Astrocyte (in vitro differentiated cells and primary cell): ENCODE data around the gene RYR2. TPM values are rescaled to one million over a fixed set of nuclear protein-coding genes. Genes with fewer than 3 reads are reported as not detected.

Experiments
- DNase-seq: peaks from one replicate; pipeline ENCODE4 v3.0.0-alpha.2; 2010; ENCODE audit warnings: low read depth
- FAIRE-seq: peaks from 2 replicates; lab custom pipeline; 2011; peaks lifted over from hg19 to GRCh38; lab: Jason Lieb, UNC
- H2AFZ ChIP-seq: 2 replicates; pipeline ENCODE4 v1.6.0; 2012; ENCODE audit warnings: low read depth, low read length, inconsistent platforms
- H3K27ac ChIP-seq: 2 replicates; pipeline ENCODE4 v1.5.1; 2011; ENCODE audit warnings: low read depth, low read length, inconsistent platforms
- H3K27me3 ChIP-seq: 2 replicates; pipeline ENCODE4 v1.6.0; 2011; ENCODE audit warnings: low read length, inconsistent platforms; ENCODE audit not compliant: insufficient read depth
- H3K36me3 ChIP-seq: 2 replicates; pipeline ENCODE4 v1.5.1; 2011; ENCODE audit warnings: low read length, inconsistent platforms; ENCODE audit not compliant: insufficient read depth
- H3K4me1 ChIP-seq: 2 replicates; pipeline ENCODE4 v1.5.1; 2011; ENCODE audit warnings: low read length, inconsistent platforms; ENCODE audit not compliant: insufficient read depth
- H3K4me2 ChIP-seq: 2 replicates; pipeline ENCODE4 v1.6.0; 2012; ENCODE audit warnings: low read length, inconsistent platforms
- H3K4me3 ChIP-seq: 2 replicates; pipeline ENCODE4 v1.5.1; 2011; ENCODE audit warnings: low read depth, mild to moderate bottlenecking, low read length, inconsistent platforms; ENCODE audit not compliant: insufficient read depth
- H3K79me2 ChIP-seq: 2 replicates; pipeline ENCODE4 v1.6.0; 2012; ENCODE audit warnings: mild to moderate bottlenecking, low read length, inconsistent platforms; ENCODE audit not compliant: insufficient read depth
- H3K9ac ChIP-seq: 2 replicates; pipeline ENCODE4 v1.6.0; 2012; ENCODE audit warnings: mild to moderate bottlenecking, low read length, inconsistent platforms
- H3K9me3 ChIP-seq: 2 replicates; pipeline ENCODE4 v1.5.1; 2012; ENCODE audit warnings: low read depth, mild to moderate bottlenecking, low read length, inconsistent platforms; ENCODE audit not compliant: insufficient read depth
- H4K20me1 ChIP-seq: 2 replicates; pipeline ENCODE4 v1.6.0; 2012; ENCODE audit warnings: low read length, inconsistent platforms; ENCODE audit not compliant: insufficient read depth
- H3K27ac Mint-ChIP-seq: one replicate; pipeline ENCODE4 v1.8.0; 2021; ENCODE audit warnings: mild to moderate bottlenecking, mixed read lengths; ENCODE audit not compliant: unreplicated experiment
- H3K27me3 Mint-ChIP-seq: one replicate; pipeline ENCODE4 v1.8.0; 2021; ENCODE audit warnings: low read depth, mixed read lengths; ENCODE audit not compliant: unreplicated experiment
- H3K36me3 Mint-ChIP-seq: one replicate; pipeline ENCODE4 v1.8.0; 2021; ENCODE audit warnings: low read depth, mixed read lengths; ENCODE audit not compliant: unreplicated experiment
- H3K4me1 Mint-ChIP-seq: one replicate; pipeline ENCODE4 v1.8.0; 2021; ENCODE audit warnings: low read depth, mixed read lengths; ENCODE audit not compliant: unreplicated experiment
- H3K4me3 Mint-ChIP-seq: one replicate; pipeline ENCODE4 v1.8.0; 2021; ENCODE audit warnings: mild to moderate bottlenecking, moderate library complexity, mixed read lengths; ENCODE audit not compliant: unreplicated experiment
- H3K9me3 Mint-ChIP-seq: one replicate; pipeline ENCODE4 v1.8.0; 2021; ENCODE audit warnings: mild to moderate bottlenecking, mixed read lengths; ENCODE audit not compliant: unreplicated experiment
- EZH2 ChIP-seq: IDR thresholded peaks from 2 replicates; pipeline ENCODE4 v1.6.1; 2012; ENCODE audit warnings: mild to moderate bottlenecking, low read length, inconsistent platforms; ENCODE audit not compliant: insufficient read depth
- total RNA-seq: library from RNA; stranded (reverse); gene quantifications from 2 replicates; pipeline ENCODE4 v1.2.1, GENCODE V29; 2021
- TF ChIP-seq, protein P1 (sequence below): IDR thresholded peaks from 2 replicates; pipeline ENCODE4 v1.5.1; 2011; ENCODE audit warnings: low read depth, mild to moderate bottlenecking, inconsistent platforms, low read length, moderate library complexity; ENCODE audit not compliant: insufficient read depth

RYR2 gene
- total RNA-seq, 1 donor from 2014 or later = 0.30 TPM

- Histone ChIP-seq H3K4me2 (no peak overlapping the region), H3K79me2 (no peaks in the 10 kb centered on the region), H3K4me1 (no peaks in the 10 kb centered on the region), H3K9ac (no peak overlapping the region), H3K27ac (no peak overlapping the region), H4K20me1 (no peaks in the 10 kb centered on the region), H3K36me3 (no peaks in the 10 kb centered on the region), H3K4me3 (no peak overlapping the region), H3K27me3 (no peaks in the 10 kb centered on the region), H3K9me3 (no peaks in the 10 kb centered on the region), H2AFZ (no peak overlapping the region)
- H3K27ac Mint-ChIP-seq = no peak overlapping the region
- no peak overlapping the region for H3K4me3 Mint-ChIP-seq
- FAIRE-seq (no peak), DNase-seq (no peak)
- H3K36me3 Mint-ChIP-seq = no peaks in the 10 kb centered on the region
- no peaks in the 10 kb centered on the region for H3K4me1 Mint-ChIP-seq
- no peak for TF ChIP-seq EZH2
- TF ChIP-seq, protein P1, sequence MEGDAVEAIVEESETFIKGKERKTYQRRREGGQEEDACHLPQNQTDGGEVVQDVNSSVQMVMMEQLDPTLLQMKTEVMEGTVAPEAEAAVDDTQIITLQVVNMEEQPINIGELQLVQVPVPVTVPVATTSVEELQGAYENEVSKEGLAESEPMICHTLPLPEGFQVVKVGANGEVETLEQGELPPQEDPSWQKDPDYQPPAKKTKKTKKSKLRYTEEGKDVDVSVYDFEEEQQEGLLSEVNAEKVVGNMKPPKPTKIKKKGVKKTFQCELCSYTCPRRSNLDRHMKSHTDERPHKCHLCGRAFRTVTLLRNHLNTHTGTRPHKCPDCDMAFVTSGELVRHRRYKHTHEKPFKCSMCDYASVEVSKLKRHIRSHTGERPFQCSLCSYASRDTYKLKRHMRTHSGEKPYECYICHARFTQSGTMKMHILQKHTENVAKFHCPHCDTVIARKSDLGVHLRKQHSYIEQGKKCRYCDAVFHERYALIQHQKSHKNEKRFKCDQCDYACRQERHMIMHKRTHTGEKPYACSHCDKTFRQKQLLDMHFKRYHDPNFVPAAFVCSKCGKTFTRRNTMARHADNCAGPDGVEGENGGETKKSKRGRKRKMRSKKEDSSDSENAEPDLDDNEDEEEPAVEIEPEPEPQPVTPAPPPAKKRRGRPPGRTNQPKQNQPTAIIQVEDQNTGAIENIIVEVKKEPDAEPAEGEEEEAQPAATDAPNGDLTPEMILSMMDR = no peak
- no peaks in the 10 kb centered on the region for H3K27me3 Mint-ChIP-seq
- H3K9me3 Mint-ChIP-seq = peaks cover 1% of the 10 kb centered on the region
Observed at GRCh38 chr1:237608433-237608832, 566.4 kb downstream of the RYR2 start.

DNA sequence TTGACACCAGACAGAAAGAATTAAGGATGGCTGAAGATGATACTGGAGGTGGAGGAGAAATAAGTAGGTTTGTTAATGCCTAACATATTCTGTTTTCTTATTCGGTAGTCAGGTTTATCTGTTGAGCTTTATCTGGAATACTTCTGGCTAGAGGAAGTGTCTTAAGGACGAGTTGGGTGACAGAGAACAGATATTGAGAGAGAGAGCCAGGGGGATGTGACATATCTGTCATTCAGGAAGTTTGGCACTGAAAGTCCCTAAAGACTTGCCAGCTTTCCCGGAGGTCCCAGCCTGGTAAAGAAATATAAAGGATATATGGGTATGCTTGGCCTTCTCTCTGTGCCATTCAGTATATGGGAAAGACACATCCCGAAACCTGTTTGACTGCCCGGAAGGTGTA lies 568.2 kb downstream of the RYR2 start:
- Mint-ChIP-seq H3K9me3 (peaks cover 1% of the 10 kb centered on the region), H3K4me1 (no peaks in the 10 kb centered on the region), H3K36me3 (no peaks in the 10 kb centered on the region), H3K27ac (no peak overlapping the region), H3K27me3 (peaks cover 2% of the 10 kb centered on the region), H3K4me3 (no peak overlapping the region)
- Histone ChIP-seq H2AFZ (no peak overlapping the region), H3K4me2 (no peak overlapping the region), H3K36me3 (no peaks in the 10 kb centered on the region), H3K9me3 (no peaks in the 10 kb centered on the region), H3K9ac (no peak overlapping the region), H3K27ac (no peak overlapping the region), H3K79me2 (no peaks in the 10 kb centered on the region), H3K4me1 (no peaks in the 10 kb centered on the region), H3K27me3 (no peaks in the 10 kb centered on the region), H4K20me1 (no peaks in the 10 kb centered on the region), H3K4me3 (no peak overlapping the region)
- TF ChIP-seq, protein P1 = no peak
- no peak for TF ChIP-seq EZH2
- DNase-seq (no peak), FAIRE-seq (no peak)

DNA sequence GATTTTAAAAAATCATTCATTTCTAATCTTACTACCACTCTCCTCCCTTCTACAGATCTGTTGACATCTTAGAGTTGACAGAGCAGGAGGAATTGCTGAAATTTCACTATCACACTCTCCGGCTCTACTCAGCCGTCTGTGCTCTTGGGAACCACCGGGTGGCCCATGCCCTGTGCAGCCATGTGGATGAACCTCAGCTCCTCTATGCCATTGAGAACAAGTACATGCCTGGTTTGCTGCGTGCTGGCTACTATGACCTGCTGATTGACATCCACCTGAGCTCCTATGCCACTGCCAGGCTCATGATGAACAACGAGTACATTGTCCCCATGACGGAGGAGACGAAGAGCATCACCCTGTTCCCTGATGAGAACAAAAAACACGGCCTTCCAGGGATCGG lies 572.0 kb downstream of the RYR2 start:
- no peaks in the 10 kb centered on the region for H3K4me1 ChIP-seq
- Mint-ChIP-seq H3K27ac (no peak overlapping the region), H3K4me3 (no peak overlapping the region), H3K36me3 (no peaks in the 10 kb centered on the region), H3K27me3 (peaks cover 2% of the 10 kb centered on the region), H3K4me1 (no peaks in the 10 kb centered on the region), H3K9me3 (peaks cover 2% of the 10 kb centered on the region)
- H3K27me3 ChIP-seq = no peaks in the 10 kb centered on the region
- no peak for FAIRE-seq
- no peaks in the 10 kb centered on the region for H4K20me1 ChIP-seq
- no peak overlapping the region for H3K4me2 ChIP-seq
- H3K36me3 ChIP-seq = no peaks in the 10 kb centered on the region
- TF ChIP-seq EZH2 = no peak
- TF ChIP-seq, protein P1 = no peak
- H3K4me3 ChIP-seq = no peak overlapping the region
- no peak overlapping the region for H2AFZ ChIP-seq
- no peak for DNase-seq
- H3K27ac ChIP-seq = no peak overlapping the region
- H3K79me2 ChIP-seq = no peaks in the 10 kb centered on the region
- H3K9me3 ChIP-seq = peaks cover 8% of the 10 kb centered on the region
- no peak overlapping the region for H3K9ac ChIP-seq
